ENCODE results near the gene CBLB.
"Not testable (repeated sequence)": the region's sequence is repeated elsewhere in the genome, so short reads cannot be mapped to it uniquely, and the experiment has no call there.

The CBLB gene

GRCh38 chr3:105844704-105845103 lies 24.1 kb downstream of the CBLB start:
- DNase-seq: no peak

- DNase-seq: no peak
These were observed 24.8 kb downstream of the CBLB start for GRCh38 chr3:105843994-105844393.

GRCh38 chr3:105842943-105843342 lies 25.9 kb downstream of the CBLB start:
- DNase-seq: no peak

- DNase-seq: no peak
These were observed 26.4 kb downstream of the CBLB start for GRCh38 chr3:105842449-105842848.

- DNase-seq: no peak
These were observed 30.9 kb downstream of the CBLB start for GRCh38 chr3:105837947-105838346.

- DNase-seq: no peak
These were observed 31.6 kb downstream of the CBLB start for GRCh38 chr3:105837143-105837740.

- DNase-seq: no peak
These were observed 32.3 kb downstream of the CBLB start for GRCh38 chr3:105836533-105836932.

- DNase-seq: no peak
These were observed 33.2 kb downstream of the CBLB start for GRCh38 chr3:105835606-105836005.

GRCh38 chr3:105834768-105835167 lies 34.0 kb downstream of the CBLB start:
- no peak for DNase-seq

GRCh38 chr3:105832644-105833043 lies 36.2 kb downstream of the CBLB start:
- no peak for DNase-seq

GRCh38 chr3:105830836-105831235 lies 38.0 kb downstream of the CBLB start:
- no peak for DNase-seq

GRCh38 chr3:105829871-105830622 lies 38.8 kb downstream of the CBLB start:
- no peak for DNase-seq

- DNase-seq: no peak
These were observed 39.6 kb downstream of the CBLB start for GRCh38 chr3:105829229-105829628.

GRCh38 chr3:105828703-105829102 lies 40.1 kb downstream of the CBLB start:
- no peak for DNase-seq

GRCh38 chr3:105827959-105828358 lies 40.9 kb downstream of the CBLB start:
- no peak for DNase-seq

GRCh38 chr3:105826778-105827634 lies 41.8 kb downstream of the CBLB start:
- DNase-seq: no peak

GRCh38 chr3:105824129-105824528 lies 44.7 kb downstream of the CBLB start:
- no peak for DNase-seq

- no peak for DNase-seq
These were observed 45.5 kb downstream of the CBLB start for GRCh38 chr3:105823149-105823867.

GRCh38 chr3:105822171-105823123 lies 46.4 kb downstream of the CBLB start:
- no peak for DNase-seq

GRCh38 chr3:105821433-105821832 lies 47.4 kb downstream of the CBLB start:
- DNase-seq: no peak

- no peak for DNase-seq
These were observed 52.0 kb downstream of the CBLB start for GRCh38 chr3:105816833-105817232.

GRCh38 chr3:105815331-105815730 lies 53.5 kb downstream of the CBLB start:
- not testable (repeated sequence) for DNase-seq
